GM21423 (cell line): ENCODE measurements around the gene SYT1.

Experiments used
- ATAC-seq: cut with Tn5 transposase; IDR thresholded peaks from one replicate; pipeline ENCODE4 v1.9.1; 2021; ENCODE audit warnings: mild to moderate bottlenecking, moderate library complexity; ENCODE audit not compliant: unreplicated experiment

SYT1 gene

DNA sequence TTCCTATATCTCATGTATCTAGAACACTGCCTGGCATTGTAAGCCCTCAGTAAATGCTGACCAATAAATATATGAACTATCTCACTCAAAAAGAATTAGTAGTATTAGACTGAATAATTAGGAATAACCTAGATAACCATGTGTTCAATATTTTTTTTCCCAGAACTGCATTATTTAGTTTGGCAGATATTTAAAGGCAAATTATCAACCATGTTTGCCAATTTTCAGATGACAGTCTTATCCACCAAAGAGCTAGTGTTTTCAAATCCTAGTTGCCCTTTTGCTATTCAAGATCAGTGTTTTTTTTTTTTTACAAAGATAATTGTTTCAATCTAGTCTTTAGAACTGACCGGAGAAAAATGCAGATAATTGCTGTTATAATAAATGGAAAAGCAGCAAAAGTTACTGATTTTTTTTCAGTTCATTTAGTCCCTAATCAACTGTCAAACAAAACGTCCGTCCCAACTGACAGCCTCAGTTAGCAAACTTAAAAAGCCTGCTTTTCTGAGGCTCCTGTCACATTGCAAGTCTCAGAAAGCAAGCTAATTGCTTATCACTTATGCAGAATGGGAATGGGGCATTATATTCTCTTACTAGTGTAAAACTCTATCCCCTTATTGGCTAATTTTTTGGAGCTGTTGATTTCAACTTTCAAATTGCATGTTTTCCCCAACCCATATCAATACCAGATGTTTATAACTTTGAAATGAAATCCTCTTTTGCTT, 623.0 kb downstream of the SYT1 start:
- no peak for ATAC-seq
